Stomach (tissue), 9 donors: Measurements from ENCODE around the gene ABHD15. TPM values are rescaled to one million over a fixed set of nuclear protein-coding genes. Genes with fewer than 3 reads are reported as not detected.

Source experiments
- DNase-seq, 2 donors: peaks; one replicate each; pipeline versions ENCODE4 v3.0.0 to v3.0.0-alpha.2; 2013 to 2019
- H3K27ac ChIP-seq, 5 donors: fragments of 200-600 bp in 4 of 5; sonication (generic) in 4 of 5; one replicate each; pipeline ENCODE4 v1.5.1; 2013 to 2019; ENCODE audit warnings: mild to moderate bottlenecking in 1 of 5, moderate library complexity in 1 of 5
- H3K27me3 ChIP-seq, 3 donors: fragments of 200-600 bp; sonication (generic); one replicate each; pipeline ENCODE4 v1.5.1; 2017 to 2019; ENCODE audit warnings: mixed run types in 1 of 3
- H3K36me3 ChIP-seq, 4 donors: fragments of 200-600 bp; sonication (generic); 1 replicate in 3 of 4; 2 replicates in 1 of 4; pipeline ENCODE4 v1.5.1; 2016 to 2019
- H3K4me1 ChIP-seq, 4 donors: fragments of 200-600 bp; sonication (generic); one replicate each; pipeline ENCODE4 v1.5.1; 2016 to 2019
- H3K4me3 ChIP-seq, 4 donors: fragments of 200-600 bp; sonication (generic) in 3 of 4; one replicate each; pipeline ENCODE4 v1.5.1; 2016 to 2019; ENCODE audit warnings: mild to moderate bottlenecking in 1 of 4
- H3K9me3 ChIP-seq, 4 donors: fragments of 200-600 bp; sonication (generic); one replicate each; pipeline ENCODE4 v1.5.1; 2016 to 2019
- EP300 ChIP-seq: sonication (generic); formaldehyde crosslinking; IDR thresholded peaks from one replicate; pipeline ENCODE4 v1.6.1; 2017; ENCODE audit warnings: antibody characterized with exemption
- POLR2A ChIP-seq, 4 donors: fragments of 450-650 bp; IDR thresholded peaks; one replicate each; pipeline ENCODE4 v1.6.1; 2016; ENCODE audit warnings: antibody characterized with exemption in 4 of 4, control low read depth in 2 of 4, mild to moderate bottlenecking in 1 of 4, moderate library complexity in 1 of 4
- POLR2AphosphoS5 ChIP-seq, 3 donors: sonication (generic); formaldehyde crosslinking; IDR thresholded peaks; one replicate each; pipeline ENCODE4 v1.6.1; 2016; ENCODE audit warnings: antibody characterized with exemption in 3 of 3
- WGBS, 5 donors: extraction: QIAGEN DNeasy Blood & Tissue Kit in 3 of 5; methylation state at CpG; one replicate each; pipeline versions ENCODE4 v1.1.5 to v1.1.7; 2013 to 2018; 5-methylcytosine and 5-hydroxymethylcytosine counted together
- intact Hi-C: fragments of 100-400 bp; cut with DNase I; formaldehyde crosslinking; loops from one replicate; pipeline ENCODE4 v1.15.1; 2023; ENCODE audit warnings: low total_unique reads
- polyA plus RNA-seq, 3 donors: library from polyadenylated mRNA; stranded (reverse); fragments of 200-250 nt; gene quantifications; one replicate each; pipeline ENCODE4 v1.2.3, GENCODE V29; 2013
- total RNA-seq, 5 donors: library from RNA; depleted of rRNA; stranded (reverse); fragments of >200 nt; gene quantifications; one replicate each; pipeline versions ENCODE4 v1.1.0 to v1.2.3, GENCODE V29; 2014 to 2016
- TF ChIP-seq, protein P1 (sequence below), 7 experiments: fragments of 450-650 bp in 4 of 7; fragments of 200-600 bp in 3 of 7; sonication (generic) in 3 of 7; IDR thresholded peaks; one replicate each; pipeline ENCODE4 v1.5.1; 2016 to 2019; ENCODE audit warnings: antibody characterized with exemption in 7 of 7, control low read depth in 2 of 7, mild to moderate bottlenecking in 1 of 7
- donor health status: healthy with polysubstance abuse.
- donor health status: Bipolar disorder and iron deficiency.
- donor health status: healthy.

ABHD15 gene
- total and polyA plus RNA-seq, 8 donors: 0.58 to 17.4 (median 6.9) TPM

DNA sequence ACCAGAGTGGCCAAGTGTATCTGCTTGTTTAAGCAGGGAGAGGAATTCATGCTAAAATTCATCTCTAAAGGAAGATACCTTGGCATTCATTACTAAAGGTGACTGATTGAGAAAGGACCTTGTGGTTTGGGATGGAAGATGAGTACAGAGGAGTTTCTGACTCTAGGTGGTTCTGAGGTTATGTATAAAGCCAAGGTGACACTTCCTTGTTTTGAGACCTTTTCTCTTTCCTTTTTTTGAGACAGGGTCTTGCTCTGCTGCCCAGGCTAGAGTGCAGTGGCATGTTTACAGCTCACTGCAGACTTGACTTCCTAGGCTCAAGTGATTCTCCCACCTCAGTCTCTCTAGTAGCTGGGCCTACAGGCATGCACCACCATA is 9.1 kb downstream of the ABHD15 start:
- intact Hi-C loops: no loop called here
- Histone ChIP-seq H3K27me3 (no peaks in the 10 kb centered on the region), H3K4me1 (peaks cover 0 to 46% (median 22%) of the 10 kb centered on the region in 4 donors), H3K27ac (no peak overlapping the region), H3K4me3 (no peak overlapping the region), H3K9me3 (no peaks in the 10 kb centered on the region), H3K36me3 (peaks cover 0 to 16% (median 13%) of the 10 kb centered on the region in 4 donors)
- TF ChIP-seq POLR2AphosphoS5 (IDR thresholded peaks at IDR 0.05): no peak
- DNase-seq: no peak

DNA sequence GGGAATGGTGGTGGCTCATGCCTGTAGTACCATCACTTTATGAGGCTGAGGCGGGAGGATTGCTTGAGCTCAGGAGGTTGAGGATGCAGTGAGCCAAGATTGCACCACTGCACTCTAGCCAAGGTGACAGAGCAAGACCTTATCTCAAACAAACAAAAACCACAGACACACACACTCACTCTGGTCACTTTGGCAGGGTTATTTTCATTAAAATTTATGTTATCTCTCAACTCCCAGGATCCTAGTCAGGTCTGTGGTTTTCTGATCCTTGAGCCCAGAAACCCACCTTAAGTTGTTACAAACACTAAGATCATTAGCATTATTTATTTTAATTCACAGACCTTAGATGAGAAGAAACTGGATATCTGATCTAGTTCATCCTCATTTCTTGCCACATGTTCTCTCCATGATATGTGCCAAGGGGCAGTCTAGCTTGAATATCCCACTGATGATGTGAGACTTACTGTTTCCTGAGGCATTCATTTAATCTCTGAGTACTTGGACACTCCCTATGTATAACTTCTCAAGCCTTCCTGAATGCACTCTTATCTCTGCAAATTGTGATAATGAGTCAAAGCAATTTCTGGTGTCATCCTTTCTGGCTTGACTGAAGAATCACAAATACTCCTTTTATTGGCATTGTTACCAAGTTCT is 9.6 kb downstream of the ABHD15 start:
- Histone ChIP-seq H3K27me3 (no peaks in the 10 kb centered on the region), H3K4me1 (peaks cover 0 to 41% (median 20%) of the 10 kb centered on the region in 4 donors), H3K9me3 (no peaks in the 10 kb centered on the region), H3K4me3 (no peak overlapping the region), H3K27ac (no peak overlapping the region), H3K36me3 (peaks cover 0 to 11% (median 8%) of the 10 kb centered on the region in 4 donors)
- TF ChIP-seq EP300 (no peak), POLR2AphosphoS5 (IDR thresholded peaks at IDR 0.05) (no peak)
- TF ChIP-seq, protein P1, sequence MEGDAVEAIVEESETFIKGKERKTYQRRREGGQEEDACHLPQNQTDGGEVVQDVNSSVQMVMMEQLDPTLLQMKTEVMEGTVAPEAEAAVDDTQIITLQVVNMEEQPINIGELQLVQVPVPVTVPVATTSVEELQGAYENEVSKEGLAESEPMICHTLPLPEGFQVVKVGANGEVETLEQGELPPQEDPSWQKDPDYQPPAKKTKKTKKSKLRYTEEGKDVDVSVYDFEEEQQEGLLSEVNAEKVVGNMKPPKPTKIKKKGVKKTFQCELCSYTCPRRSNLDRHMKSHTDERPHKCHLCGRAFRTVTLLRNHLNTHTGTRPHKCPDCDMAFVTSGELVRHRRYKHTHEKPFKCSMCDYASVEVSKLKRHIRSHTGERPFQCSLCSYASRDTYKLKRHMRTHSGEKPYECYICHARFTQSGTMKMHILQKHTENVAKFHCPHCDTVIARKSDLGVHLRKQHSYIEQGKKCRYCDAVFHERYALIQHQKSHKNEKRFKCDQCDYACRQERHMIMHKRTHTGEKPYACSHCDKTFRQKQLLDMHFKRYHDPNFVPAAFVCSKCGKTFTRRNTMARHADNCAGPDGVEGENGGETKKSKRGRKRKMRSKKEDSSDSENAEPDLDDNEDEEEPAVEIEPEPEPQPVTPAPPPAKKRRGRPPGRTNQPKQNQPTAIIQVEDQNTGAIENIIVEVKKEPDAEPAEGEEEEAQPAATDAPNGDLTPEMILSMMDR (IDR thresholded peaks at IDR 0.05): no peak
- intact Hi-C loops: no loop called here
- DNase-seq: no peak
- WGBS, 5 donors: 68 to 79% (median 75%) methylated on average over 1 of the region's 1 CpG

DNA sequence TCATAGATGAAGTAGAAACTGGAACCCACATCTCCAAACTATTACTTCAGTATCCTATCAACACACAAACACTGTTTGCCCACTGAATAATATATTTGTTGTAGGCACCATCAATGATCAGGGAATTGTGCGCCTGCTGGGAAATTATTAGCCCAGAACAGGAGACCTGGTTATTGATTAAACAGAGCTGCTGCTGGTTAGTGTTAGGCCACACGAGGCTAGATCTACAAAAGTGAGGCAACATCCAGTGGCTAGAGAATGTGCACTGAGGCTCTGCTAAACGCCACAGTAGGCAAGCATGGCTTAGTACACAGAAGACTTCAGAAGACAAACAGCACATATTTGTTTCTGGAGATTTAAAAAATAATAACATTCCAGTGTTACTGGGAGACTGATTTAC is 11.0 kb downstream of the ABHD15 start:
- Histone ChIP-seq H3K36me3 (no peaks in the 10 kb centered on the region), H3K9me3 (no peaks in the 10 kb centered on the region), H3K27ac (no peak overlapping the region), H3K4me3 (no peak overlapping the region), H3K27me3 (no peaks in the 10 kb centered on the region), H3K4me1 (peaks cover 0 to 27% (median 15%) of the 10 kb centered on the region in 4 donors)
- TF ChIP-seq POLR2A (IDR thresholded peaks at IDR 0.05): no peak
- TF ChIP-seq, protein P1 (IDR thresholded peaks at IDR 0.05): no peak
- TF ChIP-seq EP300: no peak
- TF ChIP-seq POLR2AphosphoS5 (IDR thresholded peaks at IDR 0.05): no peak
- intact Hi-C loops: no loop called here
- DNase-seq: peak in 1 of 2 donors; percentile 68
- 24 to 54% (median 40%) methylated on average over 3 of the region's 3 CpGs for WGBS, 5 donors

DNA sequence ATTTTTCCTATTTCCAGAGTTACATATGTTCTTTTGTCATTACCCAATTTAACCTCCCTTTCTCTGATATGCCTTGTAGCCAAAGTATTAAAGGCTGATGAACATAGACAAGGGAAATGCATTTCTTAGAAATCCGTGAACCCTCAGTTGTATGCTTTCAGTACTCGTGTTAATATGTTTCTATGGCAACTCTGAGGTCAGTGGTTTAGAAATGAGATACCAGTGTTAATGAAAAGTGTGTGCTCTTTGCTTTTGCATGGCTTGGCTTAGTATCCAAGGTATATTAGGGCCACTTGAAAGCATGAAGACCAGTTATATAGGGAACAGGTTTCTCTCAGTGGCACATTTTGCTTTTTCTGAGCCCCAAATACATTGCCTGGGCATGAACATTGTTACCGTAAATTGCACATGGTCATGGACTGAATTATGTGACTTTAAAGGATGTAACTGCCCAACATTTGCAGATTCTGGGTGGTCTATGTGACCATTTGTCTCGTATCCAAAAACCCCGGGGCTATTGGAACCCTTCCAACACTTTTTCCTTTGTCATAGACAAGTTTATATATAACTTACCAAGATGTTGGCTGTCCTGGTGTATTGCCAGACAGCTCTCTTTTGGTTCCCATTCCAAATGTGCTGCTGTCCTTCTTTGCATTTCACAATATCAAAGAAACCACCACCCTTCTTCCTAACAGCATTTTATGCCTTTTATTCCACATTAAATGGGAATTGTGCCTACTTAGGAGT is 17.5 kb downstream of the ABHD15 start:
- DNase-seq: peak in 1 of 2 donors; percentile 51
- Histone ChIP-seq H3K9me3 (no peaks in the 10 kb centered on the region), H3K27ac (no peak overlapping the region), H3K36me3 (peaks cover 0 to 9% (median 3%) of the 10 kb centered on the region in 4 donors), H3K4me1 (peaks cover 0 to 9% (median 0%) of the 10 kb centered on the region in 4 donors), H3K4me3 (no peak overlapping the region), H3K27me3 (no peaks in the 10 kb centered on the region)
- 24 to 33% (median 30%) methylated on average over 5 of the region's 5 CpGs for WGBS, 5 donors
- intact Hi-C loops: no loop called here
- no peak for TF ChIP-seq EP300
- no peak for TF ChIP-seq POLR2AphosphoS5 (IDR thresholded peaks at IDR 0.05)
- TF ChIP-seq, protein P1 (IDR thresholded peaks at IDR 0.05): no peak
- TF ChIP-seq POLR2A (IDR thresholded peaks at IDR 0.05): no peak

DNA sequence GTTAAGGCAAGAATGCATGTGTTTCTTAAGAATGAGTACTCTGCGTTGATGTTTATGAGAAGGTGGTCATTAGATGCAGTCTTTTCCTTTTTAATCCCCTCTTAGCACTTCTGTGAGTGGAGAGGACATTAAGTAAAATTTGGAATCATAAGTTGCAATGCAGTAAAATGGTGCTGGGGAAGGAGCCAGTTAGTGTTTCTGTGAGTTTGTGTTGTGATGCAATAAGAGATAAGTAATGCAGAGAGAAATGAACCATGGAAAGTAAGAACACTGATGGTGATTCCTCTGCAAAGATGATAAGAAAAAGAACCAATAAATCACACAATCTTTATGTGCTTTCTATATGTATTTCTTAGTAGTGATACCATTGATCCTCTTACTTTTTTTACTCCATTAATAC is 20.0 kb downstream of the ABHD15 start:
- Histone ChIP-seq H3K9me3 (no peaks in the 10 kb centered on the region), H3K27me3 (no peaks in the 10 kb centered on the region), H3K4me1 (peaks cover 0 to 9% (median 0%) of the 10 kb centered on the region in 4 donors), H3K4me3 (no peak overlapping the region), H3K36me3 (peaks cover 12 to 34% (median 26%) of the 10 kb centered on the region in 4 donors), H3K27ac (no peak overlapping the region)
- TF ChIP-seq POLR2AphosphoS5 (IDR thresholded peaks at IDR 0.05) (no peak), EP300 (no peak), POLR2A (IDR thresholded peaks at IDR 0.05) (no peak)
- TF ChIP-seq, protein P1 (IDR thresholded peaks at IDR 0.05): no peak
- 82 to 96% (median 94%) methylated on average over 1 of the region's 1 CpG for WGBS, 5 donors
- no peak for DNase-seq
- intact Hi-C loops: no loop called here
